NCI-H1417 treated with DMSO at 0.1 percent for 48 hours (cell line): ENCODE data around the gene TAF11L14.
"Not testable (repeated sequence)": the region's sequence is repeated elsewhere in the genome, so short reads cannot be mapped to it uniquely, and the experiment has no call there.

Experiments
- DNase-seq: peaks from one replicate; lab custom pipeline; 2025; lab: John Stamatoyannopoulos, UW

Gene TAF11L14

GRCh38 chr5:17634160-17634559, at the start of gene TAF11L14:
TSS of gene TAF11L14 (plus strand) at chr5:17634460.
- DNase-seq, result no peak

- DNase-seq, result not testable (repeated sequence)
These were observed 48.6 kb upstream of the TAF11L14 start, which contains the start of gene TAF11L7 for GRCh38 chr5:17585658-17586057. TSS of gene TAF11L7 (minus strand) at chr5:17585758.

GRCh38 chr5:17590860-17591259, 43.4 kb upstream of the TAF11L14 start, which contains the start of gene TAF11L8:
TSS of gene TAF11L8 (minus strand) at chr5:17590960.
- DNase-seq, result not testable (repeated sequence)

- not testable (repeated sequence) for DNase-seq
These were observed 40.0 kb upstream of the TAF11L14 start, which contains the start of gene TAF11L9 for GRCh38 chr5:17594255-17594654. TSS of gene TAF11L9 (minus strand) at chr5:17594394.

- not testable (repeated sequence) for DNase-seq
These were observed 36.5 kb upstream of the TAF11L14 start, which contains the start of gene TAF11L10 for GRCh38 chr5:17597728-17598127. TSS of gene TAF11L10 (minus strand) at chr5:17597828.

GRCh38 chr5:17603880-17604279, 30.4 kb upstream of the TAF11L14 start, which contains the start of gene TAF11L11:
TSS of gene TAF11L11 (plus strand) at chr5:17604183.
- not testable (repeated sequence) for DNase-seq

- DNase-seq, result no peak
These were observed 29.3 kb upstream of the TAF11L14 start for GRCh38 chr5:17604951-17605350.

GRCh38 chr5:17607461-17607860, 26.8 kb upstream of the TAF11L14 start:
- DNase-seq, result not testable (repeated sequence)

- DNase-seq, result not testable (repeated sequence)
These were observed 24.2 kb upstream of the TAF11L14 start, which contains the start of gene TAF11L12 for GRCh38 chr5:17610092-17610491. TSS of gene TAF11L12 (plus strand) at chr5:17610392.

GRCh38 chr5:17614872-17615605, 19.2 kb upstream of the TAF11L14 start:
- no peak for DNase-seq

- no peak for DNase-seq
These were observed 14.9 kb upstream of the TAF11L14 start for GRCh38 chr5:17619354-17619753.

GRCh38 chr5:17620627-17621026, 13.6 kb upstream of the TAF11L14 start:
- no peak for DNase-seq

- DNase-seq, result no peak
These were observed 8.6 kb upstream of the TAF11L14 start for GRCh38 chr5:17625686-17626085.

- DNase-seq, result not testable (repeated sequence)
These were observed 2.5 kb upstream of the TAF11L14 start, which contains the start of gene TAF11L13 for GRCh38 chr5:17631788-17632187. TSS of gene TAF11L13 (plus strand) at chr5:17632088.

GRCh38 chr5:17649232-17649631, 15.0 kb downstream of the TAF11L14 start:
- DNase-seq, result not testable (repeated sequence)

GRCh38 chr5:17655201-17655759, 21.0 kb downstream of the TAF11L14 start:
- not testable (repeated sequence) for DNase-seq

GRCh38 chr5:17655921-17656320, 21.7 kb downstream of the TAF11L14 start:
- DNase-seq, result no peak

- DNase-seq, result no peak
These were observed 28.9 kb downstream of the TAF11L14 start for GRCh38 chr5:17663182-17663581.

GRCh38 chr5:17665836-17666235, 31.6 kb downstream of the TAF11L14 start:
- DNase-seq, result no peak

GRCh38 chr5:17666726-17667235, 32.5 kb downstream of the TAF11L14 start:
- DNase-seq, result no peak

GRCh38 chr5:17670353-17670752, 36.1 kb downstream of the TAF11L14 start:
- DNase-seq, result no peak

GRCh38 chr5:17678751-17679324, 44.6 kb downstream of the TAF11L14 start:
- DNase-seq, result no peak
